Endometrial microvascular endothelial cells (primary cell): ENCODE data around the gene RIBC2. TPM values are rescaled to one million over a fixed set of nuclear protein-coding genes. Genes with fewer than 3 reads are reported as not detected.

Experiments
- total RNA-seq: library from RNA; depleted of rRNA; stranded (reverse); fragments of >200 nt; gene quantifications from one replicate; pipeline ENCODE4 v1.2.3, GENCODE V29; 2015; ENCODE audit errors: inconsistent ontology term

The RIBC2 gene
- total RNA-seq, 1 donor from 2014 or later: 7.8 TPM

Other genes with a start within 250 kb of the RIBC2 start
- gene NUP50, start 249.8 kb upstream of the RIBC2 start, total RNA-seq: 107 TPM
- 37.9 TPM for gene KIAA0930, start 172.8 kb upstream of the RIBC2 start, total RNA-seq
- not detected for gene UPK3A, start 128.7 kb upstream of the RIBC2 start, total RNA-seq
- gene FAM118A, start 103.8 kb upstream of the RIBC2 start, total RNA-seq: 15.3 TPM
- gene SMC1B, start 94 bp upstream of the RIBC2 start, total RNA-seq: not detected
- 0.28 TPM for gene FBLN1, start 89.2 kb downstream of the RIBC2 start, total RNA-seq